HepG2 (cell line): Measurements from ENCODE around the gene SORL1-AS1.
A peak's percentile ranks its signal among the peaks of the same experiment; 100 is the strongest.

Source experiments
- BCL6 ChIP-seq: IDR thresholded peaks from 2 replicates; pipeline ENCODE4 v1.6.1; 2016; ENCODE audit warnings: missing genetic modification reagents, missing compliant biosample characterization
- CHD2 ChIP-seq: IDR thresholded peaks from 2 replicates; pipeline ENCODE4 v1.6.1; 2011; ENCODE audit warnings: low read depth, low read length, improper control_type of control experiment
- GPN1 ChIP-seq: sonication (generic); formaldehyde crosslinking; IDR thresholded peaks from 2 replicates; pipeline ENCODE4 v1.5.1; 2020; ENCODE audit warnings: missing genetic modification reagents, borderline replicate concordance
- HNRNPL ChIP-seq: fragments of 200-400 bp; formaldehyde crosslinking; IDR thresholded peaks from 2 replicates; pipeline ENCODE4 v1.6.1; 2017; ENCODE audit warnings: mild to moderate bottlenecking, low read depth, low read length
- KLF12 ChIP-seq: sonication (generic); formaldehyde crosslinking; IDR thresholded peaks from 2 replicates; pipeline ENCODE4 v1.4.0; 2020; ENCODE audit warnings: missing genetic modification reagents, borderline replicate concordance
- MED1 ChIP-seq: sonication (generic); formaldehyde crosslinking; IDR thresholded peaks from 2 replicates; pipeline ENCODE4 v1.4.0; 2020; ENCODE audit warnings: missing genetic modification reagents
- MYC ChIP-seq: sonication (generic); formaldehyde crosslinking; IDR thresholded peaks from 2 replicates; pipeline ENCODE4 v1.9.0; 2021; ENCODE audit warnings: missing genetic modification reagents, borderline replicate concordance
- ZMYM2 ChIP-seq: sonication (generic); formaldehyde crosslinking; IDR thresholded peaks from 2 replicates; pipeline ENCODE4 v1.8.0; 2022; ENCODE audit warnings: mild to moderate bottlenecking, missing genetic modification reagents
- ZNF446 ChIP-seq: sonication (generic); formaldehyde crosslinking; IDR thresholded peaks from 2 replicates; pipeline ENCODE4 v1.5.0; 2020; ENCODE audit warnings: mild to moderate bottlenecking, missing genetic modification reagents
- ZNF543 ChIP-seq: sonication (generic); formaldehyde crosslinking; IDR thresholded peaks from 2 replicates; pipeline ENCODE4 v1.4.0; 2020; ENCODE audit warnings: mild to moderate bottlenecking, missing genetic modification reagents
- ZNF644 ChIP-seq: IDR thresholded peaks from 2 replicates; pipeline ENCODE4 v1.6.1; 2016; ENCODE audit warnings: low read depth
- ZNF883 ChIP-seq: sonication (generic); formaldehyde crosslinking; IDR thresholded peaks from 2 replicates; pipeline ENCODE4 v1.5.1; 2020; ENCODE audit warnings: mild to moderate bottlenecking, missing genetic modification reagents; ENCODE audit errors: not compliant biosample characterization
- ZSCAN9 ChIP-seq: IDR thresholded peaks from 2 replicates; pipeline ENCODE4 v1.6.1; 2016; ENCODE audit warnings: borderline replicate concordance
- TF ChIP-seq, protein P1 (sequence below): sonication (generic); formaldehyde crosslinking; IDR thresholded peaks from 2 replicates; pipeline ENCODE4 v1.9.0; 2021; ENCODE audit warnings: missing genetic modification reagents, borderline replicate concordance
- TF ChIP-seq, protein P2 (sequence below): sonication (generic); formaldehyde crosslinking; IDR thresholded peaks from 2 replicates; pipeline ENCODE4 v1.5.1; 2020; ENCODE audit warnings: missing genetic modification reagents, mild to moderate bottlenecking, borderline replicate concordance
- TF ChIP-seq, protein P3 (sequence below): sonication (generic); formaldehyde crosslinking; IDR thresholded peaks from 2 replicates; pipeline ENCODE4 v1.5.0; 2020; ENCODE audit warnings: missing genetic modification reagents, mild to moderate bottlenecking, borderline replicate concordance
- TF ChIP-seq, protein P4 (sequence below): sonication (generic); formaldehyde crosslinking; IDR thresholded peaks from 2 replicates; pipeline ENCODE4 v1.4.0; 2020; ENCODE audit warnings: missing genetic modification reagents
- TF ChIP-seq, protein P5 (sequence below): sonication (generic); formaldehyde crosslinking; IDR thresholded peaks from 2 replicates; pipeline ENCODE4 v1.8.0; 2022; ENCODE audit warnings: mild to moderate bottlenecking, missing genetic modification reagents; ENCODE audit not compliant: insufficient replicate concordance

The SORL1-AS1 gene

DNA sequence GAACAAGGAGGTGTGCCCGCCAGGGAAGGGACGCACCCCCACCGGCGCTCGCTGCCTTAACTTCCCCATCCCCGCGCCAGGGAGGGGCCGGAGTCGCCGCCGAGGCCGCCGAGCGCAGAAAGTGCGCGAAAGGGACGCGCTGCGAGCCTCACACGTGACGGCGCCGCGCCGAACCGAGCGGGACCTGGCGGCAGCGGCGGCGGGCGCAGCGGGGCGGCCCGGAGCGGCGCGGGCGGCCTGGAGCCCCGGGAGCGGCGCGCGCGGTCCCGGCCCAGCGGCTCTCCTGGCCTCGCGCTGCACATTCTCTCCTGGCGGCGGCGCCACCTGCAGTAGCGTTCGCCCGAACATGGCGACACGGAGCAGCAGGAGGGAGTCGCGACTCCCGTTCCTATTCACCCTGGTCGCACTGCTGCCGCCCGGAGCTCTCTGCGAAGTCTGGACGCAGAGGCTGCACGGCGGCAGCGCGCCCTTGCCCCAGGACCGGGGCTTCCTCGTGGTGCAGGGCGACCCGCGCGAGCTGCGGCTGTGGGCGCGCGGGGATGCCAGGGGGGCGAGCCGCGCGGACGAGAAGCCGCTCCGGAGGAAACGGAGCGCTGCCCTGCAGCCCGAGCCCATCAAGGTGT is 670 bp downstream of the SORL1-AS1 start, which contains the start of gene SORL1 (continued):
- TF ChIP-seq HNRNPL (no peak), ZNF883 (CRISPR knock-in tag) (peak; percentile 63), KLF12 (peak; percentile 6; the same call in 1 of the 2 replicates), MYC (CRISPR knock-in tag) (peak; percentile 81), GPN1 (CRISPR knock-in tag) (no peak), MED1 (CRISPR knock-in tag) (peak; percentile 61), ZNF543 (CRISPR knock-in tag) (peak; percentile 75; the same call in 1 of the 2 replicates), ZNF644 (CRISPR knock-in tag) (no peak), ZMYM2 (CRISPR knock-in tag) (no peak), ZSCAN9 (0 out of 2 replicates have a peak, but pooled peaks have one; percentile 14), BCL6 (CRISPR knock-in tag) (0 out of 2 replicates have a peak, but pooled peaks have one; percentile 19), ZNF446 (CRISPR knock-in tag) (no peak), CHD2 (no peak)
- TF ChIP-seq, protein P1, sequence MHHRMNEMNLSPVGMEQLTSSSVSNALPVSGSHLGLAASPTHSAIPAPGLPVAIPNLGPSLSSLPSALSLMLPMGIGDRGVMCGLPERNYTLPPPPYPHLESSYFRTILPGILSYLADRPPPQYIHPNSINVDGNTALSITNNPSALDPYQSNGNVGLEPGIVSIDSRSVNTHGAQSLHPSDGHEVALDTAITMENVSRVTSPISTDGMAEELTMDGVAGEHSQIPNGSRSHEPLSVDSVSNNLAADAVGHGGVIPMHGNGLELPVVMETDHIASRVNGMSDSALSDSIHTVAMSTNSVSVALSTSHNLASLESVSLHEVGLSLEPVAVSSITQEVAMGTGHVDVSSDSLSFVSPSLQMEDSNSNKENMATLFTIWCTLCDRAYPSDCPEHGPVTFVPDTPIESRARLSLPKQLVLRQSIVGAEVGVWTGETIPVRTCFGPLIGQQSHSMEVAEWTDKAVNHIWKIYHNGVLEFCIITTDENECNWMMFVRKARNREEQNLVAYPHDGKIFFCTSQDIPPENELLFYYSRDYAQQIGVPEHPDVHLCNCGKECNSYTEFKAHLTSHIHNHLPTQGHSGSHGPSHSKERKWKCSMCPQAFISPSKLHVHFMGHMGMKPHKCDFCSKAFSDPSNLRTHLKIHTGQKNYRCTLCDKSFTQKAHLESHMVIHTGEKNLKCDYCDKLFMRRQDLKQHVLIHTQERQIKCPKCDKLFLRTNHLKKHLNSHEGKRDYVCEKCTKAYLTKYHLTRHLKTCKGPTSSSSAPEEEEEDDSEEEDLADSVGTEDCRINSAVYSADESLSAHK (CRISPR knock-in tag) = no peak
- TF ChIP-seq, protein P2, sequence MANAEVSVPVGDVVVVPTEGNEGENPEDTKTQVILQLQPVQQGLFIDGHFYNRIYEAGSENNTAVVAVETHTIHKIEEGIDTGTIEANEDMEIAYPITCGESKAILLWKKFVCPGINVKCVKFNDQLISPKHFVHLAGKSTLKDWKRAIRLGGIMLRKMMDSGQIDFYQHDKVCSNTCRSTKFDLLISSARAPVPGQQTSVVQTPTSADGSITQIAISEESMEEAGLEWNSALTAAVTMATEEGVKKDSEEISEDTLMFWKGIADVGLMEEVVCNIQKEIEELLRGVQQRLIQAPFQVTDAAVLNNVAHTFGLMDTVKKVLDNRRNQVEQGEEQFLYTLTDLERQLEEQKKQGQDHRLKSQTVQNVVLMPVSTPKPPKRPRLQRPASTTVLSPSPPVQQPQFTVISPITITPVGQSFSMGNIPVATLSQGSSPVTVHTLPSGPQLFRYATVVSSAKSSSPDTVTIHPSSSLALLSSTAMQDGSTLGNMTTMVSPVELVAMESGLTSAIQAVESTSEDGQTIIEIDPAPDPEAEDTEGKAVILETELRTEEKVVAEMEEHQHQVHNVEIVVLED = peak; percentile 49; the same call in 1 of the 2 replicates
- TF ChIP-seq, protein P3, sequence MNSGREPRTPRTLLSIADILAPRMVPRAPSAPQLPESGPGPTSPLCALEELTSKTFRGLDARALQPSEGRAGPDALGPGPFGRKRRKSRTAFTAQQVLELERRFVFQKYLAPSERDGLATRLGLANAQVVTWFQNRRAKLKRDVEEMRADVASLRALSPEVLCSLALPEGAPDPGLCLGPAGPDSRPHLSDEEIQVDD (CRISPR knock-in tag) = peak; percentile 67; the same call in 1 of the 2 replicates
- TF ChIP-seq, protein P4, sequence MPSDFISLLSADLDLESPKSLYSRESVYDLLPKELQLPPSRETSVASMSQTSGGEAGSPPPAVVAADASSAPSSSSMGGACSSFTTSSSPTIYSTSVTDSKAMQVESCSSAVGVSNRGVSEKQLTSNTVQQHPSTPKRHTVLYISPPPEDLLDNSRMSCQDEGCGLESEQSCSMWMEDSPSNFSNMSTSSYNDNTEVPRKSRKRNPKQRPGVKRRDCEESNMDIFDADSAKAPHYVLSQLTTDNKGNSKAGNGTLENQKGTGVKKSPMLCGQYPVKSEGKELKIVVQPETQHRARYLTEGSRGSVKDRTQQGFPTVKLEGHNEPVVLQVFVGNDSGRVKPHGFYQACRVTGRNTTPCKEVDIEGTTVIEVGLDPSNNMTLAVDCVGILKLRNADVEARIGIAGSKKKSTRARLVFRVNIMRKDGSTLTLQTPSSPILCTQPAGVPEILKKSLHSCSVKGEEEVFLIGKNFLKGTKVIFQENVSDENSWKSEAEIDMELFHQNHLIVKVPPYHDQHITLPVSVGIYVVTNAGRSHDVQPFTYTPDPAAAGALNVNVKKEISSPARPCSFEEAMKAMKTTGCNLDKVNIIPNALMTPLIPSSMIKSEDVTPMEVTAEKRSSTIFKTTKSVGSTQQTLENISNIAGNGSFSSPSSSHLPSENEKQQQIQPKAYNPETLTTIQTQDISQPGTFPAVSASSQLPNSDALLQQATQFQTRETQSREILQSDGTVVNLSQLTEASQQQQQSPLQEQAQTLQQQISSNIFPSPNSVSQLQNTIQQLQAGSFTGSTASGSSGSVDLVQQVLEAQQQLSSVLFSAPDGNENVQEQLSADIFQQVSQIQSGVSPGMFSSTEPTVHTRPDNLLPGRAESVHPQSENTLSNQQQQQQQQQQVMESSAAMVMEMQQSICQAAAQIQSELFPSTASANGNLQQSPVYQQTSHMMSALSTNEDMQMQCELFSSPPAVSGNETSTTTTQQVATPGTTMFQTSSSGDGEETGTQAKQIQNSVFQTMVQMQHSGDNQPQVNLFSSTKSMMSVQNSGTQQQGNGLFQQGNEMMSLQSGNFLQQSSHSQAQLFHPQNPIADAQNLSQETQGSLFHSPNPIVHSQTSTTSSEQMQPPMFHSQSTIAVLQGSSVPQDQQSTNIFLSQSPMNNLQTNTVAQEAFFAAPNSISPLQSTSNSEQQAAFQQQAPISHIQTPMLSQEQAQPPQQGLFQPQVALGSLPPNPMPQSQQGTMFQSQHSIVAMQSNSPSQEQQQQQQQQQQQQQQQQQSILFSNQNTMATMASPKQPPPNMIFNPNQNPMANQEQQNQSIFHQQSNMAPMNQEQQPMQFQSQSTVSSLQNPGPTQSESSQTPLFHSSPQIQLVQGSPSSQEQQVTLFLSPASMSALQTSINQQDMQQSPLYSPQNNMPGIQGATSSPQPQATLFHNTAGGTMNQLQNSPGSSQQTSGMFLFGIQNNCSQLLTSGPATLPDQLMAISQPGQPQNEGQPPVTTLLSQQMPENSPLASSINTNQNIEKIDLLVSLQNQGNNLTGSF (CRISPR knock-in tag) = peak; percentile 41; the same call in 1 of the 2 replicates
- TF ChIP-seq, protein P5, sequence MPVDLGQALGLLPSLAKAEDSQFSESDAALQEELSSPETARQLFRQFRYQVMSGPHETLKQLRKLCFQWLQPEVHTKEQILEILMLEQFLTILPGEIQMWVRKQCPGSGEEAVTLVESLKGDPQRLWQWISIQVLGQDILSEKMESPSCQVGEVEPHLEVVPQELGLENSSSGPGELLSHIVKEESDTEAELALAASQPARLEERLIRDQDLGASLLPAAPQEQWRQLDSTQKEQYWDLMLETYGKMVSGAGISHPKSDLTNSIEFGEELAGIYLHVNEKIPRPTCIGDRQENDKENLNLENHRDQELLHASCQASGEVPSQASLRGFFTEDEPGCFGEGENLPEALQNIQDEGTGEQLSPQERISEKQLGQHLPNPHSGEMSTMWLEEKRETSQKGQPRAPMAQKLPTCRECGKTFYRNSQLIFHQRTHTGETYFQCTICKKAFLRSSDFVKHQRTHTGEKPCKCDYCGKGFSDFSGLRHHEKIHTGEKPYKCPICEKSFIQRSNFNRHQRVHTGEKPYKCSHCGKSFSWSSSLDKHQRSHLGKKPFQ (CRISPR knock-in tag) = no peak
